Measurements from ENCODE around the gene MYO1D.

GRCh38 chr17:32498391-32498790, 378.5 kb downstream of the MYO1D start:
- no peak for TF ChIP-seq CTCF (conservative IDR thresholded peaks at IDR 0.05)
- TF ChIP-seq EZH2 (IDR thresholded peaks at IDR 0.05; ENCODE audit: low read depth) = no peak
